Measurements from ENCODE around the gene CAMSAP2. TPM values are rescaled to one million over a fixed set of nuclear protein-coding genes. Genes with fewer than 3 reads are reported as not detected.

The CAMSAP2 gene
- total and polyA plus RNA-seq, 2 of the 4 experiments (the other 2 are of a cell fraction): 8.3 to 29.4 TPM

GRCh38 chr1:200899015-200899386, 160.3 kb downstream of the CAMSAP2 start:
- TF ChIP-seq CHD1 (IDR thresholded peaks at IDR 0.05; ENCODE audit: low read depth, low read length) (no peak), MAFK (IDR thresholded peaks at IDR 0.05; ENCODE audit: low read depth, low read length) (no peak), MAZ (IDR thresholded peaks at IDR 0.05; ENCODE audit: borderline replicate concordance, low read depth, low read length) (no peak), ELK1 (IDR thresholded peaks at IDR 0.05; ENCODE audit: borderline replicate concordance, low read depth, low read length) (no peak), RAD21 (IDR thresholded peaks at IDR 0.05; ENCODE audit: low read length) (no peak), CTCF (conservative IDR thresholded peaks at IDR 0.05; ENCODE audit: low read depth, low read length) (no peak), BHLHE40 (IDR thresholded peaks at IDR 0.05; ENCODE audit: low read depth, low read length) (no peak), SMC3 (IDR thresholded peaks at IDR 0.05; ENCODE audit: low read depth, low read length) (no peak), POLR2A (IDR thresholded peaks at IDR 0.05; ENCODE audit: low read depth, low read length) (no peak), RFX5 (IDR thresholded peaks at IDR 0.05; ENCODE audit: low read depth, low read length) (no peak), MXI1 (IDR thresholded peaks at IDR 0.05; ENCODE audit: borderline replicate concordance, low read depth, low read length) (no peak), NFE2L2 (IDR thresholded peaks at IDR 0.05; ENCODE audit: low read depth, low read length) (no peak), USF2 (IDR thresholded peaks at IDR 0.05; ENCODE audit: low read depth, low read length) (no peak), CEBPB (IDR thresholded peaks at IDR 0.05; ENCODE audit: low read depth, low read length) (no peak), RCOR1 (IDR thresholded peaks at IDR 0.05; ENCODE audit: insufficient replicate concordance, low read length) (no peak), FOS (IDR thresholded peaks at IDR 0.05; ENCODE audit: low read depth, low read length) (no peak)
- no TSS peak for BruUV-seq (replicated peaks)
- H3K56ac ChIP-seq (ENCODE audit: extremely low read depth, insufficient read depth, low read length): no peak overlapping the region
- intact Hi-C loops (cut with micrococcal nuclease): no loop called here
- no peaks in the 10 kb centered on the region for H3K36me3 ChIP-seq (ENCODE audit: control insufficient read depth, insufficient read depth, low read length)
- no peak overlapping the region for H4K91ac ChIP-seq (ENCODE audit: insufficient read depth, low read depth, low read length)
- in situ Hi-C loops (cut with MboI; ENCODE audit: low sequenced_read_pairs): no loop called here
- H2AK9ac ChIP-seq (replicated peaks; ENCODE audit: low read depth, low read length, poor library complexity): no peak overlapping the region
- ChIA-PET CTCF (no interaction called here), POLR2A (ENCODE audit: unreplicated experiment) (no interaction called here)
- H3K23ac ChIP-seq (ENCODE audit: low read depth, low read length): no peak overlapping the region
- no peak overlapping the region for H2BK15ac ChIP-seq (ENCODE audit: low read depth, low read length)
- no peak overlapping the region for H2BK5ac ChIP-seq (ENCODE audit: low read depth, low read length, poor library complexity, severe bottlenecking)
- H2AK5ac ChIP-seq (ENCODE audit: low read depth, low read length): no peak overlapping the region
- H3K4me1 ChIP-seq (ENCODE audit: control insufficient read depth, insufficient read depth, low read length): no peaks in the 10 kb centered on the region
- no peak overlapping the region for H3K14ac ChIP-seq (replicated peaks; ENCODE audit: low read depth, low read length)
- no peak overlapping the region for H4K5ac ChIP-seq (ENCODE audit: low read depth, low read length)
- dilution Hi-C loops (cut with HindIII; ENCODE audit: low sequenced_read_pairs, unreplicated experiment): no loop called here
- no peak overlapping the region for H3K4me3 ChIP-seq (ENCODE audit: insufficient read depth, low read depth, low read length)
- no peak overlapping the region for H3K9ac ChIP-seq (ENCODE audit: low read depth, low read length)
- no peak overlapping the region for H3K4ac ChIP-seq (ENCODE audit: low read depth, low read length)
- no peak overlapping the region for H2BK120ac ChIP-seq (ENCODE audit: low read depth, low read length)
- peaks cover 3% of the 10 kb centered on the region; the same call in 1 of the 2 replicates for H3K9me1 ChIP-seq (ENCODE audit: insufficient read depth, low read length)
- no peak for DNase-seq
- peaks cover 33% of the 10 kb centered on the region for H3K27me3 ChIP-seq (ENCODE audit: control insufficient read depth, insufficient read depth, low read length)
- no peak overlapping the region for H2AFZ ChIP-seq (replicated peaks; ENCODE audit: low read length, poor library complexity)
- no peaks in the 10 kb centered on the region; the same call in 1 of the 2 replicates for H4K20me1 ChIP-seq (ENCODE audit: insufficient read depth, low read length)
- no peaks in the 10 kb centered on the region for H3K79me1 ChIP-seq (ENCODE audit: low read depth in 1 of 2, low read length in 2 of 2)
- no peak overlapping the region for H3K27ac ChIP-seq (ENCODE audit: insufficient read depth, low read length)
- no peak overlapping the region for H3K4me2 ChIP-seq (ENCODE audit: low read depth, low read length)
- no peak overlapping the region for H4K8ac ChIP-seq (ENCODE audit: low read depth in 2 of 2, low read length in 2 of 2)
- ATAC-seq (ENCODE audit: low read depth): no peak
- no peak overlapping the region for H3K18ac ChIP-seq (ENCODE audit: low read depth, low read length)
- no peak overlapping the region for H2BK20ac ChIP-seq (ENCODE audit: low read depth, low read length)
- no CpG with 5 or more reads among the region's 3 CpGs for WGBS, 2 experiments (ENCODE audit: extremely low coverage in 2 of 2, insufficient read length in 1 of 2)
- H3K9me3 ChIP-seq (ENCODE audit: control insufficient read depth, insufficient read depth, low read length): no peaks in the 10 kb centered on the region

Data from IMR-90 (cell line).